ENCODE measurements around the gene ATOSB. TPM values are rescaled to one million over a fixed set of nuclear protein-coding genes. Genes with fewer than 3 reads are reported as not detected.

Gene ATOSB
- total and polyA plus RNA-seq, 9 of the 15 experiments (the other 6 are each of a cell fraction or from before 2014, with no cell fraction given), result 0.45 to 8.0 (median 4.2) TPM

GRCh38 chr9:35102769-35103659 is 12.6 kb downstream of the ATOSB start, which contains the start of gene STOML2 (continued):
- TF ChIP-seq, protein P1, sequence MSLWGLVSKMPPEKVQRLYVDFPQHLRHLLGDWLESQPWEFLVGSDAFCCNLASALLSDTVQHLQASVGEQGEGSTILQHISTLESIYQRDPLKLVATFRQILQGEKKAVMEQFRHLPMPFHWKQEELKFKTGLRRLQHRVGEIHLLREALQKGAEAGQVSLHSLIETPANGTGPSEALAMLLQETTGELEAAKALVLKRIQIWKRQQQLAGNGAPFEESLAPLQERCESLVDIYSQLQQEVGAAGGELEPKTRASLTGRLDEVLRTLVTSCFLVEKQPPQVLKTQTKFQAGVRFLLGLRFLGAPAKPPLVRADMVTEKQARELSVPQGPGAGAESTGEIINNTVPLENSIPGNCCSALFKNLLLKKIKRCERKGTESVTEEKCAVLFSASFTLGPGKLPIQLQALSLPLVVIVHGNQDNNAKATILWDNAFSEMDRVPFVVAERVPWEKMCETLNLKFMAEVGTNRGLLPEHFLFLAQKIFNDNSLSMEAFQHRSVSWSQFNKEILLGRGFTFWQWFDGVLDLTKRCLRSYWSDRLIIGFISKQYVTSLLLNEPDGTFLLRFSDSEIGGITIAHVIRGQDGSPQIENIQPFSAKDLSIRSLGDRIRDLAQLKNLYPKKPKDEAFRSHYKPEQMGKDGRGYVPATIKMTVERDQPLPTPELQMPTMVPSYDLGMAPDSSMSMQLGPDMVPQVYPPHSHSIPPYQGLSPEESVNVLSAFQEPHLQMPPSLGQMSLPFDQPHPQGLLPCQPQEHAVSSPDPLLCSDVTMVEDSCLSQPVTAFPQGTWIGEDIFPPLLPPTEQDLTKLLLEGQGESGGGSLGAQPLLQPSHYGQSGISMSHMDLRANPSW (CRISPR knock-in tag; IDR thresholded peaks at IDR 0.05), result no peak
- 0 out of 4 replicates have a peak, but pooled peaks of 1 of the 2 experiments have one; percentile 14 for TF ChIP-seq NONO (IDR thresholded peaks at IDR 0.05; ENCODE audit: low read depth in 2 of 2, low read length in 1 of 2)
- no peak for TF ChIP-seq BRD4 (IDR thresholded peaks at IDR 0.05)
- no peak for TF ChIP-seq MBD1 (CRISPR knock-in tag; IDR thresholded peaks at IDR 0.05)
- TF ChIP-seq CEBPZ (IDR thresholded peaks at IDR 0.05; ENCODE audit: borderline replicate concordance, low read depth, low read length), result no peak
- TF ChIP-seq RAD51 (IDR thresholded peaks at IDR 0.05; ENCODE audit: borderline replicate concordance, low read depth), result no peak
- no peak for TF ChIP-seq ZNF398 (CRISPR knock-in tag; IDR thresholded peaks at IDR 0.05)
- TF ChIP-seq, protein P2, sequence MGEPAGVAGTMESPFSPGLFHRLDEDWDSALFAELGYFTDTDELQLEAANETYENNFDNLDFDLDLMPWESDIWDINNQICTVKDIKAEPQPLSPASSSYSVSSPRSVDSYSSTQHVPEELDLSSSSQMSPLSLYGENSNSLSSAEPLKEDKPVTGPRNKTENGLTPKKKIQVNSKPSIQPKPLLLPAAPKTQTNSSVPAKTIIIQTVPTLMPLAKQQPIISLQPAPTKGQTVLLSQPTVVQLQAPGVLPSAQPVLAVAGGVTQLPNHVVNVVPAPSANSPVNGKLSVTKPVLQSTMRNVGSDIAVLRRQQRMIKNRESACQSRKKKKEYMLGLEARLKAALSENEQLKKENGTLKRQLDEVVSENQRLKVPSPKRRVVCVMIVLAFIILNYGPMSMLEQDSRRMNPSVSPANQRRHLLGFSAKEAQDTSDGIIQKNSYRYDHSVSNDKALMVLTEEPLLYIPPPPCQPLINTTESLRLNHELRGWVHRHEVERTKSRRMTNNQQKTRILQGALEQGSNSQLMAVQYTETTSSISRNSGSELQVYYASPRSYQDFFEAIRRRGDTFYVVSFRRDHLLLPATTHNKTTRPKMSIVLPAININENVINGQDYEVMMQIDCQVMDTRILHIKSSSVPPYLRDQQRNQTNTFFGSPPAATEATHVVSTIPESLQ (CRISPR knock-in tag; IDR thresholded peaks at IDR 0.05), result 0 out of 2 replicates have a peak, but pooled peaks have one; percentile 33
- TF ChIP-seq WHSC1 (IDR thresholded peaks at IDR 0.05; ENCODE audit: low read length), result no peak
- TF ChIP-seq NFE2 (IDR thresholded peaks at IDR 0.05; ENCODE audit: low read depth), result no peak
- no peak for TF ChIP-seq MCM7 (IDR thresholded peaks at IDR 0.05)
- TF ChIP-seq ZFP91 (CRISPR knock-in tag; IDR thresholded peaks at IDR 0.05), result no peak
